HG02588 (cell line): ENCODE measurements around the gene LGALS9.
A peak's percentile ranks its signal among the peaks of the same experiment; 100 is the strongest.

Experiments used
- ATAC-seq: cut with Tn5 transposase; IDR thresholded peaks from one replicate; pipeline ENCODE4 v1.9.1; 2021; ENCODE audit warnings: mild to moderate bottlenecking, moderate library complexity; ENCODE audit not compliant: unreplicated experiment

The LGALS9 gene

GRCh38 chr17:27602721-27603420, 28.1 kb upstream of the LGALS9 start:
- peak; percentile 51 for ATAC-seq

GRCh38 chr17:27603421-27603770, 27.6 kb upstream of the LGALS9 start:
- no peak for ATAC-seq

GRCh38 chr17:27603880-27604794, 26.9 kb upstream of the LGALS9 start:
- no peak for ATAC-seq

GRCh38 chr17:27605409-27605808, 25.6 kb upstream of the LGALS9 start:
- no peak for ATAC-seq

GRCh38 chr17:27607521-27608091, 23.4 kb upstream of the LGALS9 start:
- ATAC-seq = no peak

- ATAC-seq = no peak
These were observed 22.4 kb upstream of the LGALS9 start for GRCh38 chr17:27608328-27609230.

- no peak for ATAC-seq
These were observed 21.2 kb upstream of the LGALS9 start for GRCh38 chr17:27609611-27610303.

- no peak for ATAC-seq
These were observed 20.7 kb upstream of the LGALS9 start for GRCh38 chr17:27610304-27610677.

GRCh38 chr17:27612160-27612770, 18.7 kb upstream of the LGALS9 start:
- ATAC-seq = no peak

- no peak for ATAC-seq
These were observed 17.6 kb upstream of the LGALS9 start for GRCh38 chr17:27613433-27613832.

GRCh38 chr17:27615121-27615520, 15.9 kb upstream of the LGALS9 start:
- ATAC-seq = no peak

GRCh38 chr17:27616414-27616813, 14.6 kb upstream of the LGALS9 start:
- ATAC-seq = no peak

- ATAC-seq = no peak
These were observed 12.6 kb upstream of the LGALS9 start for GRCh38 chr17:27618417-27618816.

GRCh38 chr17:27620721-27621120, 10.3 kb upstream of the LGALS9 start:
- ATAC-seq = no peak

- ATAC-seq = no peak
These were observed 9.5 kb upstream of the LGALS9 start for GRCh38 chr17:27621536-27621935.

GRCh38 chr17:27621942-27622559, 8.9 kb upstream of the LGALS9 start:
- ATAC-seq = no peak

GRCh38 chr17:27622986-27623385, 8.0 kb upstream of the LGALS9 start:
- no peak for ATAC-seq

- ATAC-seq = no peak
These were observed 7.4 kb upstream of the LGALS9 start for GRCh38 chr17:27623614-27624013.

- no peak for ATAC-seq
These were observed 6.4 kb upstream of the LGALS9 start for GRCh38 chr17:27624539-27624938.
